Stimulated activated CD8-positive, alpha-beta memory T cell treated with anti-CD3 and anti-CD28 coated beads, Interleukin-12 subunit alpha, Interleukin-12 subunit beta, amount 100 ng/mL, for 4 hours (primary cell): Measurements from ENCODE around the gene PDPN.

Experiments
- DNase-seq: peaks from one replicate; pipeline ENCODE4 v3.0.0-alpha.2; 2020; ENCODE audit warnings: low read depth

The PDPN gene

DNA sequence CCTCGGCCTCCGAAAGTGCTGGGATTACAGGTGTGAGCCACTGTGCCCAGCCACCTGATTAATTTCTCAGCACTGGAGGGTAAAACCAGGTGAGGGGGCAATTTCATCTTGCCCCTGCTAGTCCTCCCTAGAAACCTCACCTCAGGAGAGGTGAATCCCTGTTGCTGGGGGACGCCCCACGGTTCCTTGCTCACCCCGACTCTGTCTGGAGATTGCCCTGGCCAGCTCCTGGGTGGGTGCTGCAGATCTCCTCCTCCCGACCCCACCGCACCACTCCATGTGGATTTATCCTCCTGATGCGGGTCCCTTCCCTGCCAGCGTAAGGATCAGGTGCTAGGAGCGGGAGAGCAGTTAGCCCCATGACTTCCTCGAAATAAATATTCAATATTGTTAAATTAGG lies 34.9 kb downstream of the PDPN start:
- DNase-seq: no peak

DNA sequence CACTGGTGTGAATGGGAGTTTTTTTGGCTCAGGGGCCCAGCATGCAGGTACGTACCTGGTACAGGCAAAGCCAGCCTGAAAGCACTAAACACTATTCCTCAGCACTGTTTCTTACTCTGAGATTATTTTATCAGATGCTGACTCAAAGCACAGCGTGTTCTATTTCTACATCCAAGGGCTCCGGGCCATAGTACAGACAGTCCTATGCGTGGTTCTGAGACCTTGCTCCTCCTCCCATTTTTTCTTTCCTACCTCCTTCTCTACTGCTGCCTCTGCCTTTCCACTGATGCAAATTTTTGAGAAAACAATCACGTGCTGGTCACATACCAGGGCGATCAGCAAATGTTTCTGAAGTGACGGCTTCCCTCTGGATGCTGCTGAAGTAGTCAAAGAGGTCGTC lies 36.3 kb downstream of the PDPN start:
- no peak for DNase-seq

DNA sequence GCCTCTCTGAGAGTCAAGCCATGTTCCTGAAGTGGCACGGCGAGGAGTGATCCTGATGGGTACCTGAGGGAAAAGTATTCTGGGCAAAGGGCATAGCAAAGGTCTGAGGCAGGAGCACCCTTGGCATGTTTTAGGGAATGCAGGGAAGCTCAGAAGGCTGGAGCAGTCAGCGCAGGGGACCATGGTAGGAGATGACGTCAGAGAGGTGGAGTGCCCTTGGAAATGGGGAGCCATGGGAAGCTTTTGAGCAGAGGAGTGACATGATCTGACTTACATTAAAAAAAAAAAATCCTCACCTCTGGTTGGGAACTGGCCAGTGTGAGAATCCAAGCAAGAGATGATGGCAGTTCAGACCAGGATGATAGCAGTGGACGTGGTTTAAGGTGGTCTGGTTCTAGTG lies 37.2 kb downstream of the PDPN start:
- no peak for DNase-seq

DNA sequence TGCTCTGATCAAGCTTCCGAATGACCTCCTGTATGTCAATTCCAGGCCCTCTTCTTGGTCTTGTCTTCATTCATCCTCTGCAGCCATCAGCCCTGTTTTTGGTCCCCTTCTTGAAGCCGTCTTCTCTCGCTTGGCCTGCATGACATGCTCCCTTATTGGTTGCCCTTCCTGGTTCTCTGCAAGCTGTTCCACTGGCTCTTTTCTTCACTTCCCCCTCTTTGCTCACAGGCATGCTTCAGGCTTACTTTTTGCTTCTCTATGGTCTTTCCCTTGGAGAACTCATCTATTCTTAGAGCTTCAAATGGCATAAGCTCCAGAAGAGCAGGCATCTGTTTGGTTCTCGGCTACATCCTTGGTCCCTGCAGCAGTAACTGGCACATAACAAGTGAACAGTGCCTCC lies 38.8 kb downstream of the PDPN start:
- no peak for DNase-seq

DNA sequence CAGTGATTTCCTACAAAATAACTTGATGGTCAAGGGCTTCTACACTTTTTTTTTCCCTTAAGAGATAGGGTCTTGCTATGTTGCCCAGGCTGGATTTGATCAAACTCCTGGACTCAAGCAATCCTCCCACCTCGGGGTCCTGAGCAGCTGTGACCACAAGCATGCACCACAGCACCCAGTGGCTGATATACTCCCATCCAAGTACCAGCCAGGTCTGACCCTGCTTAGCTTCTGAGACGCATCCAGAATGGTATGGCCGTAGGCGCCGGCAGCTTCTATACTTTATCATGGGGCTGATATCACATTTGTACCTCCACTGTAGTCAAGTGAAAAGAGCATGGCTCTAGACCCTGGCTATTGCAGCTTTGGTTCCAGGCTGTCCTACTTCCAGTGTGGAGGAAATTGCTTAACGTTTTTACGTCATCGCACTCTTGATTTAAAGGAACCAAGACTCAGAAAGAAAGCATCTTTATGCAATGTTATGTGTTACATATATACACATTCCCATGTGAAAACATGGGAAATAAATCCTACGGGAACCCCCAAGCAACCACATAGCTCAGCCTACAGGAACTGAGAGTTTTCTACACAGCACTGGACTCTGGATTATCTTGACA lies 39.5 kb downstream of the PDPN start:
- no peak for DNase-seq

DNA sequence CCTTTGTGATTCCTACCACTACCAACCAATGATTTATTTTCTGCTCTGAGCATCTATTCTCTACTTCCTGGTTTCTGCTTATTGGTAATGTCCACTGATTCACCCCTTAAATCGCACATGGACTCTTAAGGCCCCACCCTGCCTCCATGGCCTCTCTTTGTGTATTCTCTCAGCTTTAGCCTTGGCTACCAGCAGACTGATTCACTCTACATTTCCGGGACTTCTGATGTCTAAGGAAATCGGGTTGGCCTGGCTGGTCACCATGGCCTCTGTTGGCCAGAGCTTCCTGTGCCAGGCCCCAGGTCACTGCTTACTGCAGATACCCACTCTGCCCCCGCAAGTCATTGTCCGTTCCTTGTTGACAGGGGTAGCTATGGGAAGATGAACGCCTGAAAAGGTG lies 40.9 kb downstream of the PDPN start:
- DNase-seq: no peak

DNA sequence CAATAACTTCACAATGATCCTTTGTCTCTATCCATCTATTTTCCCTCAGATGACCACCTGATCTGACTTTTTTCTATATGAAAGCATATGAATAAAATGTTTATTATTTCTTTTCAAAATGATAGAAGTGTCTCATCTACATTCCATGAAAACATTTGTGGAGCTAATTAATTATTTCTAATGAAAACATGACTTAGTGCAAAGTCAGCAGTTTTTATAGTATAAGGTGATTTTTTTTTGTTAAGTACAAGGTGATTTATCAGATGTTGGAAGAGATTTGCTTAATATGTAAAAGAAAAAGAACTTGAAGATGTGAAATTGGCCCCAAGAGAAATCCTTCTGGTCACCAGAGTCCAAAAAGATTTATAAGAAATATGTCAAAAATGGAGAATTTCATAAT lies 43.5 kb downstream of the PDPN start:
- DNase-seq: no peak

DNA sequence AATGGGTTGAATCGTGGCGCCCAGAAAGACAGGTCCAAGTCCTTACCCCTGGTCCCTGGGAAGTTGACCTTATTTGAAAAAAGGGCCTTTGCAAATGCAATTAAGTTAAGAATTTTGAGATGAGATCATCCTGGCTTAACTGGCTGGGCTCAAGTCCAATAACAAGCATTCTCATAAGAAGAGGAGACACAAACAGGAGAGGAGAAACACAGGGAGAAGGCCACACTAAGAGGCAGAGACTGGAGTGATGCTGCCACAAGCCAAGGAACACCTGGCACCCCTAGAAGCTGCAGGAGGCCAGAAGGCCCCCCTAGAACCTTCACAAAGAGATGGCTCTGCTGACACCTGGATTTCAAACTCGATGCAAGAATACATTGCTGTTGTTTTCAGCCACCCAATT lies 44.6 kb downstream of the PDPN start:
- no peak for DNase-seq

DNA sequence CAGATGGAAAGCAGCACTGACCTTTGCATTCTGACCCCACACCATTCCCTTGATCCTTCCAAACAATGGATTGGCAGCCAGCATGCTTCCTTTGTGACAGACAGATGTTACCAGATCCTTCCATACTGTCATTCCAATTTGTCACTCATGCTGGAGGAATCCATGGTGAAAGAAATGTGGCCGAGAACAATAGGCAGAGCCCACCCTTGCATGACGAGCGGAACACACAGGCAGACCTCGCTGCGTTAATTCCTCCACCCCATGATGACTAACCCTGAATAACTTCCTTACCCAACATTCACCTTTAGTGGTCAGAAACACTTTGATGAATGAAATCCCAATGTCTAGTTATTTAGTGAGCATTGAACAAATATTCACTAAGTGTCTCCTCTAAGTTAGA lies 45.1 kb downstream of the PDPN start:
- no peak for DNase-seq

DNA sequence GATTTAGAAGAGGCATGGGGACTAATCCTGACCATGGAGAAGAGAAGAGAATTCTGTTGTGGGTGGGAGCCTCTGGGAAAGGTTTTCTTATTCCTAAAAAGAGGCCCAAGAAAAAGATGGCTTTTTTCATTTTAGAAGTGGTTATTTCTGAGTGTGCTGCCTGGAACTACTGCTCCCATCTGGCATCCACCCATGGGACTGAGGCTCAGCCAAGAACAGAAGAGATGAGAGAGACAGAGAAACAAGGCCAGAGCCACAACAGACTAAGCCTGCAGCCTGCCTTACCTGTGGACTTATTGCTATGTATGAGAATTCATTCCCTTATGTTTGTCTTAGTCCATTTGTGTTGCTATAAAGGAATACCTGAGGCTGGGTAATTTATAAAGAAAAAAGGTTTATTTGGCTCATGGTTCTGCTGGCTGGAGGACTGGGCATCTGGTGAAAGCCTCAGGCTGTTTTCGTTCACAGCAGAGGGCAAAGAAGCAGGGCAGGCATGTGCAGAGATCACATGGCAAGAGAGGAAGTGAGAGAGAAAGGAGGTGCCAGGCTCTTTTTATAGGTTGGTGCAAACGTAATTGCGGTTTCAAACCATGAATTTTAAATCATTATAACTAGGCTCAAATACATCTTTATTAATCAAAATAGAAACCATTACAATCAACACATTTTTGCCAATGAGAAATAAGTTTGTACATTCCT lies 58.8 kb downstream of the PDPN start:
- DNase-seq: no peak

DNA sequence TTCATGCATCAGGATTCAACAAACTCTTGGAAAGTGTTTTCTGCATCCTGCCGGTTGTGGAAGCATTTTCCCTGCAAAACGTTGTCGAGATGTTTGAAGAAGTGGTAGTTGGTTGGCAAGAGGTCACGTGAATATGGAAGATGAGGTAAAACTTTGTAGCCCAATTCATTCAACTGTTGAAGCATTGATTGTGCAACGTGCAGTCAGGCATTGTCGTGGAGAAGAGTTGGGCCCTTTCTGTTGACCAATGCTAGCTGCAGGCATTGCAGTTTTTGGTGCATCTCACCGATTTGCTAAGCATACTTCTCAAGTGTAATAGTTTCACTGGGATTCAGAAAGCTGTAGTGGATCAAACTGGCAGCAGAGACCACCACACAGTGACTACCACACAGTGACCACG lies 59.4 kb downstream of the PDPN start:
- DNase-seq: no peak

DNA sequence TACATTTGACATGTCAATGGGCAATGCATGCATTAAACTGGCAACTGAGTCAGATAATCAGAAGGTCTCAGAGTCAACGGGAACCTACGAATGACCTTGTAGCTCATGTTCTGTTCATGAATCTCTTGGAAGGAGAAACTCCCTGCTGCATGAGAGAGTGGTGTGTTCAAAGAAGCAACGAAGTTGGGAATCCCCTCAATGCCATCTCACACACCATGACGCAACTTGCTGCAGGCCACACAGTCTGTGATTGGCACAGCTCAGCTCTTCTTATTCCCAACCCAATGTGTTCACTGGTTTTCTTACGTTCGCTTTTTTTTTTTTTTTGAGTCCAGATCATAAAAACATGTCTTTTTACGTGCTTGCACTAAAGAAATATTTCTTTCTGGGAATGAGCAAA lies 62.9 kb downstream of the PDPN start:
- DNase-seq: no peak

DNA sequence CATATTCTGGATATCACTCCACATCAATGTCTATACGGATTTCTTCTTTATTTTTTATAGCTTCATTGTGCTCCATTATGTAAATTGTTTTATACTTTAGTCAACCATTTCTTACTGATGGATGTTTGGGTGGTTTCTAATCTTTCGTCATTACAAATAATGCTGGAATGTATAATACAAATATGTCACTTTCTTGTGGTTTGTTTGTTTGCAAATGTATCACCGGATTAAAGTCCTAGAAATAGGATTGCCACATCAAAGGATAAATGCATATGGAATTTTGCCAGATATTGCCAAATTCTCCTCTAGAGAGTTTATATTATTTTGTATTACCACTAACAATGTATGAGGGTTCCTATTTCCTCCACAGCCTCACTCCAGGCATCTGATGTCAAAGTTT lies 67.6 kb downstream of the PDPN start:
- DNase-seq: no peak

DNA sequence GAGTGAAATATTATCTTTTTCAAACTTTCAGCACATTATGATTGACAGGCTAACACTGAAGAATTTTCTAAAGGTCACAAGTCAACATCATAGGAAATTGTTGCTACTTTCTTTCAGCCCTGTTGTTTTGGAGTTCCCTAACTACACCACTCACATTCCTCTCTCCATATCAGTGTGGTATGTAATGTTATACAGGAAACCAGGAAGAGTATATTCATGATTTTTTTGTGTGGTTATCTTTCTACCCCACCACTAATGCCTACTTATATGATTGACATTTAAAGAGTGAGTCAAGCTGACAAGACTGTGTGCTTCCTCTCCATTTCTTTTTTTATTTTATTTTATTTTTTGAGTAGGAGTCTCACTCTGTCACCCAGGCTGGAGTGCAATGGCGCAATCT lies 68.6 kb downstream of the PDPN start:
- DNase-seq: no peak

DNA sequence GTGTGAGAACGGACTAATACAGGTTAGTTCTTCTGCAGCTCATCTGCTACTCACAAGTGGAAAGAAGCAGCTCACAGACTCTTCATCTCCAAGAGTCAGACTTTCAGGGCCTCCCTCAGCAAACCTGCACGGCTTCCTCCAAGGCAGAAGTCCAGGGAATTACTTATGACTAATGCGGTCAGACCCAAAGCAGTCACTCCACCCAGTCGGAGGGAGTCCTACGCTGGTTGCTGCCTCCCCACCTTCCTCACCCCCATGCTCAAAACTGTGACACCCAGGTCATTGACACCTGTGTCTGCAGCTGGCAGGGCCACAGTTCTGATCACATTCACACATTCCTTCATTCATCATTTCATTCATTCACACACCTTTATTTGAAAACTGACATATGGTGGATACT lies 77.9 kb downstream of the PDPN start:
- DNase-seq: no peak

DNA sequence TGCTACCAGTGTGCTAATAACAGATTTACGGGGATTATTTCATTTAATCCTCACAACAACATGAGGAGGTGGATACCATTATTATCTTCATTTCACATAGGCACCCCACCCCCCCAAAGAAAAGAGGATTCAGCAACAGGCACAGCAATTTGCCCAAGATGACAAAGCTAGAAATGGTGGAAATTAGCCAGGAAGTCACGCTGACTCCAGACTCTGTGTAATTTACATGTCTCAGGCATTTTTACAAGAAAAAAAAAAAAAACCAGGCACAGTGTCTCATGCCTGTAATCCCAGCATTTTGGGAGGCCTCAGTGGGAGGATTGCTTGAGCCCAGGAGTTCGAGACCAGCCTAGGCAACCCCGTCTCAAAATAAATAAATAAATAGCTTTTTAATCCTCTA lies 78.9 kb downstream of the PDPN start:
- no peak for DNase-seq

DNA sequence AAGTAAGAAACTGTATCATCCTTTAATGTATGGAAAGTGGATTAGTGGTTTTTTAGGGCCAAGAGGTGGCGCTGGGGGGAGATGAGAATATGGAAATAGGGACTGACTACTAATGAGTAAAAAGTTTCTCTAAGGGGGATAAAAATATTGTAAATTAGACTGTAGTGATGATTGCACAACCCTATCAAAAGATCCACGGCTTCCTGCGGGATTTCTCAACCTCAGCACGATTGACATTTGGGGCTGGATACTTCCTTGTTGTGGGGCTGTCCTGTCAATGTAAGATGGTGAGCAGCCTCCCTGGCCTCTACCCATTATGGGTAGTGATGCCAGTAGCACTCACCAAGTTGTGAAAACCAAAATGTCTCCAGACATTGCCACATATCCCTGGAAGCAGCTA lies 80.3 kb downstream of the PDPN start:
- no peak for DNase-seq

DNA sequence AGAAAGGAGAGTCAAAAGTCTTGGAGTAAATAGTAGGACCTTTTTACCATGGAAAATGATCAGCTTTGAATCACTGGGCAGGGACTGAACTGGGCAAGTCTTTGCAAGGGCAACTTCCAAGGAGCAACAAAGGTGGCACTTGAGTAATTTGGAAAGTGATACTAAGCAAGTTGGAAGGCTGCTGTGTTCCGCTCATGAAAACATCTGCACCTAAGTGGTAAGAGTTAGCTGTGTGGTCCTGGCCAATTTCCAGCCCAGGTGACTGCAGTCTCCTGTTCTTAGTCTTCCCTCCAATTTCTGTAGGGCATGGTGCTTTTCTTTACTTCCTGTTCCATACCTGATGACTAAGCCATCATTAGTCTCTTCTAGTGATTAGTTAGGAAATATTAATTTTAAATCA lies 80.8 kb downstream of the PDPN start:
- DNase-seq: no peak

DNA sequence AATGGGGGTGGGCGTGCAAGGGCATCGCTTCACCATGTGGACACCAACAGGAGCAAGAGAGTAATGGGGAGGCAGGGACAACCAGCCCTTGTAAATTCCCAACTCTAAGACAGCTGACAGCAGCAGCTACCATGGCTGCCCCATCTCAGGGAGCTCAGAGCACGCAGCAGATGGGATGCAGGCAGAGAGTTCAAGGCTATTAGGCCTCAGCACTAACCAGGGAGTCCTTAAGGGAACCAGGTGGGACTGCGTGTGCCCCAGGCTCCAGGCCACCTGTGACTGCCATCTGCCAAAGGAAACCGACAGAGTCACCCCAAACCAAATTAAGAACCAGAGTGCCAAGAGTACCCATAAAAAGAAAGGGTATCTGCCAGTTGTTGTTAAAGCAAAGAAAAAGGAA lies 82.7 kb downstream of the PDPN start:
- DNase-seq: no peak
